ENCODE measurements around the gene CDRT4.

The CDRT4 gene

DNA sequence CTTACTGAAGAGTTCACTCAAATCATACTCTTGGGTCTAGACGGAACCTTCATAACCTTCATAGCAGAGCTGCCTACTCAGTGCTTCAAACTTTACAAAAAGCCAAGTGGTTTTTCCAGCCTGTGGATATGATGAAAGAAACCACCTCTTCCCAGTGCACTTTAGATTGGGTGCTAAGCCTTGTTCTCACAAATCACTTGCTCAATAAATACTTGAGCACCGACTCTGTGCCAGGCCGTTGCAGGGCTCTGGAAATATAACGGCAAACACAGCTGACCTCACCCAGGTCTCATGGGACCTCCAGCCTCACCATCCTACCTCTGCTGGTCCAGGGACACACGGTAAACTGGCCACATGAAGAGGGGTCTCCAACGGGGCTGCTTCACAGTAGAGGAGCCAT is 35.7 kb downstream of the CDRT4 start:
- DNase-seq (ENCODE audit: low read depth) = no peak

DNA sequence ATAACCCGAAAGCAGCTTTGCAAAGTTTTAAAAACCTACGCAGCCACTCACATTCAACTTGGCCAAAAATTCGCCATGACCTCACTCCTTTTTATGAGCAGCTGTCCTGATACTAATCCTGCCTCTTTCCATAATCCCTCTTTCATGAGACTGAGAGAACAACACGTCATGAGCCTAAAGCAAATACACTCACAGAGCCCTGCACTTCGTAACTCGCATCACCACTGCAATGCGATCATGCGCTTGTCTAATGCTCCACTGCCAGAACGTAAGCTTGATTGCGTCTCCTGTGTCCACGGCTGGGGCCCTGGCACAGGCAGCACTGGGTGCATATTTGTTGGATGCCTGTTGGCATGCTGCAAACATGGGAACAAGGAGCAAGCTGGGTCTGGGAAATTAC is 36.2 kb downstream of the CDRT4 start:
- DNase-seq (ENCODE audit: low read depth) = no peak

DNA sequence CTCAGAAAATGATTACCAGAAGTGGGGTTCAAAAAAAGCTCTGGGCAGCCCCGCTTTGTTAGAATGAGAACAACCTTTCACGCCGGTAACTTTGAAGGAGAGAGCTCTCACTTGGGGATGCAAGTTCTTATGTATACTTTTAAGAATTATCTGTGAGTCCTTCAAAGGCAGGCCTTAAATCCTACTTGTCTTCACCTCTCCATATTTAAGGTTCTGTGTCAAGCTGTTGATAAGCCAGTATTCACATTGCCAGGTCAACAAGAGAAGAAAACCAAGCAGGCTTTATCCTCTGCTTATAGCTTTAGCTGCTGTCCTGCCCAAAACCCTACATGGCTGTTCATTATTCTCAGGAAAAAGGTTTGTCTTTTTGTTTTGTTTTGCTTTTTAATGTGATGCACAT is 42.9 kb downstream of the CDRT4 start:
- DNase-seq (ENCODE audit: low read depth) = no peak

DNA sequence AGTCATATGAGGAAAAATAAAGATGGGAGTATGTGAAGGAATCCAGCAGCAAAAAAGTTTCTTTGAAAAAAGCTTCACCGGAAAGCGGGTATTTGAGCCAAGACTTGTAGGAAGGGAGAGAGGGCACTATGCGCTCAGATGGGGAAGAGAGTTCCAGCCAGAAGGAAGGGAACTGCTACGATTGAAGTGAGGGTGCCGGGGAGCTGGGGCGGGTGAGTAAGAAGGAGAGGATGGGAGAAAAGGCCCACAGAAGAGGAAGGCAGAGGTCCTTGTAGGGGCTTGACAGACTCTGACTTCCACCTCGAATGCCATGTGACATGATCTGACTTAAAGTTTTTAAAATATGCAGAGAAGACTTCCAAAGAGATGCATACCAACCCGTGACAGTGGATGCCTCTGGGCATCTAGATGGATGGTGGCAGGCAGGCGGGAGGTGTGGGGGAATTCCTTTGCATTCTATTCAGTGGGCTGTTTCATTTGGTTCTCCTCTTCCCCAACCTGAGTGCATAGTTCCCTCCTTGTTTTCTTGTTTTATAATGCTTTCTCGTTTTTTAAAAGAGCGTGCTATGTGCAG is 44.9 kb downstream of the CDRT4 start:
- no peak for DNase-seq (ENCODE audit: low read depth)

DNA sequence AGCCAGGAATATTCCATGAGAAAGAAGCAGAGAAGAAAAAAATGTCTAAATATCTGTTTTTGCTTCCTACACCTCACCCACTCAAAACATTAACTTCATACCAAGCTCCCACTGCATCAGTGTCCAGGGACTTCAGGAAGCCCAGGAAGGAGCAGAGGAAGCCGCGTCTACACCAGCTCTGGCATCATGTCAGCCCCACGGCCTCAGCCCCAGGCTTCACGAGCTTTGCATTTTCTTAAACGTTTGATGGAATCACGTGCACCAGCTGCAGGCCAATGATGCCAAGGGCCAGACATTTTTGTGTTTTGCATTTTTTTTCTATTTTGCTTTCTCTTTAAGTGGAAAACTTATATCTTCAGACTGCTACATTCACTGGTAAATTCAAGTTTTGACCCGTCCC is 48.6 kb downstream of the CDRT4 start:
- no peak for DNase-seq (ENCODE audit: low read depth)

DNA sequence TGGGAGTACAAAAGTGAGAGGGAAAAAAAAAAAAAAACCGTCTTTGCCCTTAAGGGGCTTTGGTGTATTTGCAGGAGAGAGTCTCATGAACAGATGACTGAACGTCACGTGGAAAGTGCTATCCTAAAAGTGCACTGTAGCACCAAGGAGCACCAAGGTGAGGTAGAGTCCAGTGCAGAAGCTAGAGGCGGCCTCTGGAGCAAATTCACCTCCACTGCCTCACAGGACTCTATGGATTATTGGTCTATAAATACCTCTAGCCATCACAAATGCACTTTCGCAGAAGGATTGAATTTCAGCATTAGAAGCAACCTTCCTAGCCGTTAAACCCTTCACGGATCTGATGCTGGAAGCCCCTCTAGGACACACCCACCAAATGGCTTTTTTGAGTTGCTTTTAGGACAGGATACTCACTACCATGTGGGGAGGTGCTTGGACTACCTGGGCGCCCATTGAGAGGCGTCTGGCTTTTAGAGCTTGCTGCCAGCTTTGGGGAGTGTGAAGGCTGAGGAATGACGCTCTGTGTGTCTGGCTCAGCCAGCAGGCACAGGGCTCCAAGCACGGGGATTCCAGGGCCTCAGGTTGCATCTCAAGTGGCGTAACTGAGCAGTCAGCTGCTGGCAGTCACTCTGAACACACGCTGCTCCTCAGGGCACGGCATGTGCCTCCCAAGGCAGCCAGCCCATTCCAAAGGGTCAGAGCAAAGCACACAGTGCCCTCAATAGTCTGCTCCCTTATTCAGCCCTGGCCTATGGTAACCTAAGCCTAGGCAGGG is 52.7 kb downstream of the CDRT4 start:
- no peak for DNase-seq (ENCODE audit: low read depth)

DNA sequence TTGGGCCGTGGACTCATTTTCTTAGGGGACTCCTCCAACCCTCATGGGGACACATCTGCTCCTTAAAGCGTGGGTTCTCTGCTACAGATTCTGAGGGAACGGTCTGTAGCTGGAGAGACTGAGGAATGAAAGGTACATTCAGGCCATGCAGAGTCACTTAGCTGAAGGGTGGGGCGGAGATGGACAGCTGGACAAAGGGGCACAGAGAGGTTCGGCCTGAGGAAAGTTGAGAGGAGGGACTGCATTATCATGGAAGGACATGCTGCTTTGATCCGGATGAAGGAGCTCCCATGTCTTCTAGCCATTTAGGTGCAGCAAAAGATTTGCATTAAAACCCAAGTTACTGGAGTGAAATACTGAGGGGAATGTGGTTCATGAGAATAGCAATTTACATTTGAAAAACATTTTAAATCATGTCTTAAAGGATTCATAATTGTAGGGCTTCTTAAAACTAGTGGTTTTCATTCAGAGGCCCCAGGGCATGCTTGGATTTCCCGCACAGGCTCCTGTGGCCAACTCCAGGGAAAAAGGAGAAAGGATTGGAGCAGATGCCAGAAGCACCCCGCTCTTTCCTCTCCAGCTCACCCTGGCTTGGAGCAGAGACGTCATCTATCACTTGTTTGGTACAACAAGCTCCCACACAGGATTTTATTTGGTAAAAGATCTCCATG is 54.2 kb downstream of the CDRT4 start:
- no peak for DNase-seq (ENCODE audit: low read depth)

DNA sequence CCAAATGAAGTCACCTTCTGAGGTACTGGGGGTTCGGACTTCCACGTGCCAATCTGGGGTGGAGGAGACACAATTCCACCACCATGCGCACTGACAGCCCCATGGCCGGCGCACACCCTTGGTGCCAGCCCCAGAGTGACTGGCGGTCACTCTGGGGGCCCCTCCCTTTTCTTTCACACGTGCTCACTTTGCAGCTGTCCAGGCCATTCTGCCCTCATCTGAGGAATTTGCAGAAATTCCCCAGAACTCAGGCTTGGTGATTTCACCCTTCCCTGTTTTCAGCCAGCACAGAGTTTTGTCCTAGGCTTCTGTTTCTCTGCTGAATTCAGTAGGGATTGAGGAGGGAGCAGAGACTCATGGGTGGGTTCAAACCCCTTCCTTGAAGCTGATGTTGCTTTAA is 54.8 kb downstream of the CDRT4 start:
- DNase-seq (ENCODE audit: low read depth) = no peak

DNA sequence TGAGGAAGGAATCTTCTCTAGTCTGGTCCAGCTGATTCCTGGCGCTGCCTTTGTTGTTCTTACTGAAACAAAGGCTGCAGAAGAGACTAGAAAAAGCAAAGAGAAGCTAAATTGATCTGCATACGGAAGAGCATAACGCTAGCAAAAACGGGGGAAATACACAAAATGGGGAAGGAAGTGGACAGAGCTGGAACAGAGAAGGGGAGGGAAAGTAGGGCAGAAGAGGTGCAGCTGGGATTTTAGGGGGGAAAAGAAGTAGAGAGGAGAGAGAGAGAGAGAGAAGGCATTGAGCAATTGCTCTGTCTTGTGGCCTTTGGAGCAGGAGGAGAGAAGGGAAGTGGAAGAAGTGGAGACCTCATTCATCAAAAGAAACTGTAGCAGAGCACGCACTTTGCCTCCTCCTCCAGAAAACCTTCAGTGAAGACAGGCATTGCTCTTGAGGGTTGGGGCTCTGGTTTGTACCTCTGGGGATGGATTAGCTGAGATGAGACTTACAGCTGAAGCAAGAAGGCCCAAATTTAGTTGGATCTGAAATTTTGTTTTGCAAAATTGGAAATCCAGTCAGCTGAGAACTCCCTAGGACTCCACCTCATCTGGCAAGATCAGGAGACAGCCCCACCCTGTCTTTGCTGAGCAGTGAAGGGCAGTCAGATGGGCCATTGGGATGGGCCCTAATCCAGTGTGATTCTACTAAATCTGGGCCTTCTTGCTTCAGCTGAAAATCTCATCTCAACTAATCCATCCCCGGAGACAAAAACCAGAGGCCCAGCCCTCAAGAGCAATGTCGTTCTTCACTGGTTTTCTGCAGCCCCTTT is 55.8 kb downstream of the CDRT4 start:
- no peak for DNase-seq (ENCODE audit: low read depth)

DNA sequence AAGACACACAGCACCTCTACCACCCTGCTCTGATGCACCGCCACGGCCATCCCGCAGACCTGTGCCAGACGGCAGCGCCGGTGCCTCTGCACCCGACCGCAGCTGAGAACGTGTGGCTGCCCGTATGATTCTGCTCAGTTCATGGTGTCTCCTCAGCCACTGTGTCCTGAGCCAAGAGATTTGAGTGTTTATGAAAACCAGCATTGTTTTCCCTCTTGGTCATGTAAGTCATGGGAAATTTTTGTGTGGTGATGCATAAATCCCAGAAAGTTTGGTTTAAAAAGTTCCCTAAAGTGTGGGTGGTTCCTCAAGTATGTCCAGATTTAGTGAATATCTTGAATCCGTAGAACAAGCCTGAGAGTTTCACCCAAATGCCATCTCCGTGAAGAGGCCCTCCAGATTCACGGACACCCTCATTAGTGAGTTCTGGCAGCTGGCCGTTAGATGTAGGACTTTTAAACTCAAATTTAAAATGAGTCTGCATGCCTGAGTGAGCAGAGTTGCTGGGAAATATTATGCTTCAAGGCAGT is 57.6 kb downstream of the CDRT4 start:
- no peak for DNase-seq (ENCODE audit: low read depth)

DNA sequence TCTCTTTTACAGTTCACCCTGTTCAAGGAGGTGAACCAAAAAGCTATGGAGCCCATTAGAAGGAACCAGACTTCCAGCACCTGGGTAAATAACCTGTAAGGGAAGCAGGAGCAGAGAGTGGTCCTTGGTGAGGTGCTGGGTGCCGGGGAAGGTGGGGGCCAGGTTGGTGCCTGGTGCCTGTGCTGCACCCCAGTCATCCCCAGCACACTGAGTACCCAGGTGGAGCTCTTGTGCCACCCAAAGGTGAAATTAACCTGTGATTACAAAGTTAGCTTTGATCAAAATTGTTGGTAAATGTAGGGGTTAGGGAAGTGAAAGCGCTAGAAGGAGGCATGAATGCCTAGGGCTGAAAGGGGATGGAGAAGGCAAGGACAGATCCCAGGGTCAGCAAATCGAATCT is 58.6 kb downstream of the CDRT4 start:
- DNase-seq (ENCODE audit: low read depth) = no peak

DNA sequence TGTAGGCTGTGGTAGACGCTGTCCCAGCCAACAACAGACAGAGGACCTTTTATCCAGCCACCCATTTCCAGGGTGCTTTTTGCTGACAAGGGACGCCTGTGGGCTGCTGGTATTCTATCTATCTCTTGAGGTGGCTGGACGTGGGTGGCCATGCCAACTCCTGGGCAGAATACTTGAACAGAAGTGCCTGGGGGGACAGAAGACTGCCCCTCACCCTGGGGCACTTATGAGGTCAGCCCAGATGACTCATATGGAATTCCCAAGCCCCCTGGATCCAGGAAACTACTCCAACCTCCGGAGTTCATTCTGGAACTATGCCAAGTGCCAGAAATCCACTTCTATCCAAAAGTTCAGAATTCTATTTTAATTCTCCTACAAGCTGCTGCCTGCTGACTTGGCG is 61.3 kb downstream of the CDRT4 start:
- no peak for DNase-seq (ENCODE audit: low read depth)

DNA sequence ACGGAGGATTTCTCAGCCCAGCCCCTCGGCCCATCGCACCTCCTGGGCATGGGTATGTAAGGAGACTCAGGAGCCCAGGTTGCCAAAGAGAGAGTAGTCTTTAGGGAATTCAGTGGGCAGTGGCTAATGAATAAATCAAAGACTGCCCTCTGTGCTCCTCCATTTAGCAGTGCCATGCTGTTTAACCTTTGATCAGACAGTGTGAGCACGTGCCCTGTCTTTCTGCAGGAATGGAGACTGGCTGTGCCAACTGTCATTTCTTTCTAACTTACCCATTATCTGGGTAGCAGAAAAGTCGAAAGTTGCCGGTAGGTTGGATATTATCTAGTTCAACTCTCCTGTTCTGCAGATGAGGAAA is 62.4 kb downstream of the CDRT4 start:
- DNase-seq (ENCODE audit: low read depth) = no peak

DNA sequence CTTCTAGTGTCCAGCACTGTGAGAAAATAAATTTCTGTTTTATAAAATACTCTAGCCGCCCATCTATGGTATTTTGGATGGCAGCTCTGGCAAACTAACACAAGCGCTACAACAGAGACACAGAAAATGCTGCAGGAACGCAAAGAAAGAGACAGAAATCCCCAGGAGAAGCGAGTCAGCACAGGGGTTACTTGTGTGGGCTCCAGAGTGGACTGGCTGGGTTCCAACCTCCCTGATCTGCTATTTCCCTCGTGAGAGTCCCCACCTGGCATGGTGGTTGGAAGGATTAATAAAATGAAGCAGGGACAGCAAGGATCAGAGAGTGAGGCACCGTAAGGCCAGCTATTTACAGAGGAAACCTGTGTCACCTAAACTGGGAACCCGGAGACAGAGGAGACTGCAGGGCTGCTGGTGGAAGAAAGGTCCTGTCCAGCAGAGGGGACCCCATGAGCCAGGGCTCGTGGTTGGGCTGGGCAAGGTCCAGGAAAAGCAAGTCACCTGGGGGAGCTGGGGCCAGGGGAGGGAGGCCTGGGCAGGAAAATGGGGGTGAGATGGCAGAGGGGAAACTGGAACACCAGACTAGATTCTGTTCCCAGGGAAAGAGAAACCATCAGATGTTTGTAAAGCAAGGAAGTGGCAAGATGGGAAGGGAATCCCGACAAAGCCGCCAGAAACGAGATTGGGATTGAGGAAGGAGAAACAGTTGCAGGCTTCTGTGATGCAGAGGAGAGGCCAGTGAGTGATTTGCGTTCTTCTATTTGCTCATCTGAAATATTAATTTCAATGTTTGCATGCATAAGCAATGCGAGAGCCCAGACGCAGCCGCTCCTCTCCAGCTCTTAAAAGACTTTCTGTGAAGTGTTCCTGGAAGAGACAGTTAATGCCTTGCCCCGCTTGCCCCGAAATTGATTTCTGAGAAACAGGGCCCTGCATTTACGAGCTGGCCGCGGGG is 63.0 kb downstream of the CDRT4 start:
- DNase-seq (ENCODE audit: low read depth) = no peak

DNA sequence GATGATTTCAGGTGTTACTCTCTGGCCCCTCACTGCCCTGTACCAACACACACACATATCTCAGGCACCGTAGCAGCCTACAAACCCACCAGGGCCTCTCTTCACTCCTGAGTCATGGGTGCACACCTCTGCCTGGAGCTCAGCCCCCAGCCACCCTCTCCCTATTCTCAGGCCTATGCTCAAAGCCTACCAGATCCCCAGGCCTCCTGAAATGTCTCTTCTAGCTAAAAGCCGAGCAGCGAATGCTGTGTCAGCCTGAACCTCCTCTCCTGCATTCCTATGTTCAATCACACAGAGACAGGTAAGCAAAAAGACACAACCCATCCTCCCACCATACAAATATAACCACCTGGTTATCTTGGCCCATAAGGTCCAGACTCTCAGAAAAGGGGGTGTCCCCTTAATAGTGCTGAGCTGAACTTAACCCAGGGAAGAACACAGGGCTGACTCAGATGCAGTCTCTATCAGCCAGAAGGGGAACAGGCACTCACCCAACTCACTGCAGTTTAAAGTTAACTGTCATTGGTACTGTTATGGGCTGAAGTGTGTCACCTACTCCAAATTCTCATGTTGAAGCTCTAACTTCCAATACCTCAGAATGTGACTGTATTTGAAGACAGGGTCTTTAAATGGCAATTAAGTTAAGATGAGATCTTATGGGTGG is 64.0 kb downstream of the CDRT4 start:
- no peak for DNase-seq (ENCODE audit: low read depth)

DNA sequence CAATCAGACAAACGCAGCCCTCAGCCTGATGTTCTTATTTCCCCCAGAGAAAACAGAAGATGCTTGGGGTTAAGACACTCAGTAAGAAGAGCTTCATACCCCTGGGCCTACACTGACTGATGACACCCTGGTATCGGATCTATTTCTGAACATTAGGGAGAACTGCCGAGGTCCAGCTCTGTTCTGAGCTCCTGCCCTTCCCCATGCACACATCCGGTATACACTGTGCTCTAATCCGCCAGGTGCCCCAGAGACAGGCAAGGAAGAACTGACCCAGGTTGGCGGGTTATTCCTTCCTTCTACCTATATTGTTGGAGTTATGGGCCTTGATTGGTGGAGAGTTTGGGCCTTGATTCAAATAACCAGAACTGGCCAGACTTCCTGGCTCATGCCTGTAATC is 68.0 kb downstream of the CDRT4 start:
- no peak for DNase-seq (ENCODE audit: low read depth)

DNA sequence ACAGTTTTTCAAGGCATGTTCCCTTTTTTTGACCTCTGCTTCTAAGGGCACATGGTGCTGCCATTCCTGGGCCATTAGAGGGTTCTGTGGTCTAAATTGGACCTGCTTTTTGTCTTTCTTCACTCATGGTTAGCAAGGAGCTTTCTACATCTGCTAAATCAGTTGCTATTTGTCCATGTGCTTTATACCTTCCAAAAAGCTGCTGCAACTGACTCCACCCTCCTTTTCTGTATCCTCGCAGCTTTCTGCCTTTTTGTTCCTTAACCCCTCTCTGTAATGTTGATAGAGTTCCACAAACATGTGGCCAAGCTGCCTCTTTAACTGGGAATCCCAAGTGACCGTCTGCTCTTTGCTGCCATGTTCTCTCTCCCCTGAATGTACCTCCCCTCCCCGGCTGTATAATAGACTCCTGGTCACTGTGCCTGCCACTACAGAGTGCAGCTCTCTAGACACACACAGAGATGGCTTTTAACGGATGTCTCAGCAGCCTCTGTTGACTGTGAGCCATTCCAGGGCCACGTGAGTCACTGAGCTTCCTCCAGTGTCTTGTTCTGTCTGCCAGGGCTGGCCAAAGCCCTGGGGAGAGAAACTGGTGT is 68.6 kb downstream of the CDRT4 start:
- no peak for DNase-seq (ENCODE audit: low read depth)

DNA sequence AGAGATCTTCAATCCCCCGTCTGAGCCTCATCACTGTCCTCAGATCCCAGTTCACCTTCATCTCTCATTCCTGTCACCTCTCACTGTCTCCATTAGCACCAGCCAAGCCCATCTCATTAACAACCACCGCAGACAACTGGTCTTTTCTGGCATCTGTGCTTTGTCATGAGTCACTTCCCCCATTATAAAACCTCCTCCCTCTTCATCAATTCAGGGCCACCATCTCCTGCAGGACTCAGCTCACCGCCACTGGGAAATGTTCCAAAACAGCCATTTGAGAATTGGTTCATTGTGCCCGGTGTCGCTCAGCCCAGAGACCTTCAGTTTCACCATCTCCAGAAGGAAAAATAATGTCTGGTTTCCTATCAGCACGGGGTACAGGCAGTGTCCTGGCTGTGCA is 69.1 kb downstream of the CDRT4 start:
- no peak for DNase-seq (ENCODE audit: low read depth)

DNA sequence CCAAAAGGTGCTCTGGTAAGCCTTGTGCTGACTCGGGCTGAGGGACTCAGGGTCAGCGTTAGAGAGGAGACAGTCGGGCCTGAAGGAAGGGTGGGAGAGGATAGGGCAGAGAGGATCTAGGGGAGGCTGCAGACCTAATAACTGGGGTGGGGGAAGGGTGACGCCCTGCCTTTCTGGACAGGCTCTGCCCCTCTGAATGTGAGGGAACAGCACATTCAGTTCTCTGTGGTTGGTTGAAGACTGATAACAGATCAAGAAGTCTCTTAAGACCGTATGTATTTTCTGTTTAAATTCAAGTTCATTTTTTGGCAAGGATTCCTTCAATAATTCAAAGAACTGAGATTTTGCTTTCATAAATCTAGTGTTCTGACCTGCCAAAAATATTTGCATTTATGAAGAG is 69.8 kb downstream of the CDRT4 start:
- DNase-seq (ENCODE audit: low read depth) = no peak

DNA sequence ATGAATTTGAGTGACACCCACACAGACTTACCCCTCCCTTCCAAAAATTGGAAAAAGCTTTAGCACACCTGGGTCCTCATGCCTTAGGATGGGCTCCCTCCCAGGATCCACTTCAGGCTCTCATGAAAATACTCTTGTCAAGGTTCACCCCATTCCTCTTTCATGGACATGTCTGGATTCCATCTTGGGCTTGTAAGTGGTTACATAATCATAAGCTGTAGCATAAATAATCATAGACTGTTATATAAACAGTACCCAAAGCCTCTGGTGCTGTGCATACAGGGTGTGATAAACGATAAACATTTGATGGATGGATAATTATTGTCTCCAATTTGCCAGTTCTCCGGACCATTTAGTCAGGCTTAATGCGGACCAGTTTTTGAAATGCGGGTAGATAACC is 72.3 kb downstream of the CDRT4 start:
- DNase-seq (ENCODE audit: low read depth) = no peak

Data from activated T-cell treated with anti-CD3 and anti-CD28 coated beads for 1 hour (primary cell).